ENCODE results near the gene PVALEF.

Gene PVALEF

GRCh38 chr17:81163703-81164370 is 1.5 kb upstream of the PVALEF start:
- DNase-seq, result no peak

- no peak for DNase-seq
These were observed 699 bp upstream of the PVALEF start for GRCh38 chr17:81164371-81165245.

- no peak for DNase-seq
These were observed 756 bp downstream of the PVALEF start, which contains the start of gene AATK for GRCh38 chr17:81166033-81166492. TSS of gene AATK (minus strand) at chr17:81166221. CDS start at chr17:81165992, 229 bp downstream.

GRCh38 chr17:81167194-81167524 is 1.9 kb downstream of the PVALEF start:
- DNase-seq, result no peak

- DNase-seq, result no peak
These were observed 2.3 kb downstream of the PVALEF start for GRCh38 chr17:81167638-81168037.

- DNase-seq, result no peak
These were observed 4.6 kb downstream of the PVALEF start for GRCh38 chr17:81169870-81170309.

GRCh38 chr17:81170727-81171494 is 5.6 kb downstream of the PVALEF start:
- DNase-seq, result no peak

- no peak for DNase-seq
These were observed 6.6 kb downstream of the PVALEF start for GRCh38 chr17:81171941-81172340.

- no peak for DNase-seq
These were observed 7.9 kb downstream of the PVALEF start for GRCh38 chr17:81173052-81173761.

GRCh38 chr17:81173762-81174155 is 8.5 kb downstream of the PVALEF start:
- DNase-seq, result no peak

- no peak for DNase-seq
These were observed 11.4 kb downstream of the PVALEF start for GRCh38 chr17:81176666-81177065.

- no peak for DNase-seq
These were observed 13.1 kb downstream of the PVALEF start for GRCh38 chr17:81178136-81179091.

GRCh38 chr17:81179220-81179619 is 13.9 kb downstream of the PVALEF start:
- no peak for DNase-seq

GRCh38 chr17:81179861-81180260 is 14.6 kb downstream of the PVALEF start:
- no peak for DNase-seq

GRCh38 chr17:81180836-81181810 is 15.8 kb downstream of the PVALEF start:
- no peak for DNase-seq

GRCh38 chr17:81181811-81182185 is 16.5 kb downstream of the PVALEF start:
- no peak for DNase-seq

- DNase-seq, result no peak
These were observed 17.3 kb downstream of the PVALEF start for GRCh38 chr17:81182596-81182995.

GRCh38 chr17:81183316-81183715 is 18.0 kb downstream of the PVALEF start:
- no peak for DNase-seq

GRCh38 chr17:81183807-81184206 is 18.5 kb downstream of the PVALEF start:
- no peak for DNase-seq

- DNase-seq, result no peak
These were observed 19.2 kb downstream of the PVALEF start for GRCh38 chr17:81184555-81184954.

Data from GF-D8 (cell line).